ENCODE results near the gene FCER2. TPM values are rescaled to one million over a fixed set of nuclear protein-coding genes. Genes with fewer than 3 reads are reported as not detected.

Gene FCER2
- total and polyA plus RNA-seq, 2 of the 4 experiments (the other 2 are of a cell fraction), result not detected

DNA sequence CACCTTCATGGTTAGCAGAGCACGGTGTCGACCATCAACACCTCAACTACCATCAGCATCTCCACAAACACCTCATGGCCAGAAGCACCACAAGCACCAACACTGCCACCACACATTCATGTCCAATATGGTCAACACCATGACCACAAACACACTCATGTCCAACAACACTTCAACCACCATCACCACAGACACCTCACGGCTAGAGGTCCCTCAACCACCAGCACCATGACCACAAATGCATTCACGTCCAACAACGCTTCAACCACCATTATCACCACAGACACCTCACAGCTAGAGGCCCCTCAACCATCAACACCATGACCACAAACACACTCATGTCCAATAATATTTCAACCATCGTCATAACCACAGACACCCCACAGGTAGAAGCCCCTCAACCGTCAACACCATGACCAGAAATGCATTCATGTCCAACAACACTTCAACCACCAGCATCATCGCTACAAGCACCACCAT is 11.1 kb downstream of the FCER2 start:
- Histone ChIP-seq H4K20me1 (ENCODE audit: insufficient read depth, low read length) (0 out of 2 replicates have a peak, but pooled peaks cover 4% of the 10 kb centered on the region), H3K27ac (ENCODE audit: insufficient read depth, low read length) (no peak overlapping the region), H3K4me2 (ENCODE audit: low read depth, low read length) (no peak overlapping the region), H3K4me3 (ENCODE audit: insufficient read depth, low read depth, low read length) (no peak overlapping the region), H3K4me1 (ENCODE audit: control insufficient read depth, insufficient read depth, low read length) (no peaks in the 10 kb centered on the region), H3K18ac (ENCODE audit: low read depth, low read length) (no peak overlapping the region), H4K91ac (ENCODE audit: insufficient read depth, low read depth, low read length) (no peak overlapping the region), H3K23ac (ENCODE audit: low read depth, low read length) (no peak overlapping the region), H2AK5ac (ENCODE audit: low read depth, low read length) (no peak overlapping the region), H3K9ac (ENCODE audit: low read depth, low read length) (no peak overlapping the region), H2BK15ac (ENCODE audit: low read depth, low read length) (no peak overlapping the region), H3K4ac (ENCODE audit: low read depth, low read length) (no peak overlapping the region), H2BK20ac (ENCODE audit: low read depth, low read length) (no peak overlapping the region), H3K27me3 (ENCODE audit: control insufficient read depth, insufficient read depth, low read length) (peaks cover 3% of the 10 kb centered on the region; the same call in 1 of the 2 replicates), H2BK5ac (ENCODE audit: low read depth, low read length, poor library complexity, severe bottlenecking) (no peak overlapping the region), H4K5ac (ENCODE audit: low read depth, low read length) (no peak overlapping the region), H3K56ac (ENCODE audit: extremely low read depth, insufficient read depth, low read length) (no peak overlapping the region), H2AFZ (replicated peaks; ENCODE audit: low read length, poor library complexity) (no peak overlapping the region), H4K8ac (ENCODE audit: low read depth in 2 of 2, low read length in 2 of 2) (no peak overlapping the region), H3K9me3 (ENCODE audit: control insufficient read depth, insufficient read depth, low read length) (peaks cover 2% of the 10 kb centered on the region; the same call in 1 of the 2 replicates), H2AK9ac (replicated peaks; ENCODE audit: low read depth, low read length, poor library complexity) (no peak overlapping the region), H3K36me3 (ENCODE audit: control insufficient read depth, insufficient read depth, low read length) (no peaks in the 10 kb centered on the region), H3K14ac (replicated peaks; ENCODE audit: low read depth, low read length) (no peak overlapping the region), H2BK120ac (ENCODE audit: low read depth, low read length) (no peak overlapping the region), H3K9me1 (ENCODE audit: insufficient read depth, low read length) (no peaks in the 10 kb centered on the region), H3K79me1 (ENCODE audit: low read depth in 1 of 2, low read length in 2 of 2) (no peaks in the 10 kb centered on the region)
- TF ChIP-seq MAZ (IDR thresholded peaks at IDR 0.05; ENCODE audit: borderline replicate concordance, low read depth, low read length) (no peak), CHD1 (IDR thresholded peaks at IDR 0.05; ENCODE audit: low read depth, low read length) (no peak), RAD21 (IDR thresholded peaks at IDR 0.05; ENCODE audit: low read length) (no peak)
- DNase-seq, result no peak
- 78% methylated on average over 7 of the region's 8 CpGs; no CpG with 5 or more reads in 1 of the 2 experiments for WGBS, 2 experiments (ENCODE audit: extremely low coverage in 2 of 2, insufficient read length in 1 of 2)
- in situ Hi-C loops (cut with MboI; ENCODE audit: low sequenced_read_pairs) (no loop called here), dilution Hi-C loops (cut with HindIII; ENCODE audit: low sequenced_read_pairs, unreplicated experiment) (no loop called here), intact Hi-C loops (cut with micrococcal nuclease) (no loop called here)
- BruUV-seq (replicated peaks), result no TSS peak
- no peak for ATAC-seq (ENCODE audit: low read depth)
- ChIA-PET CTCF (interaction anchor here (0.6 kb wide), 1 partner anchor 875 kb away, joined by 3 read pairs; no protein-coding TSS in a partner anchor), POLR2A (ENCODE audit: unreplicated experiment) (no interaction called here)
